Measurements from ENCODE around the gene SH3RF1.

DNA sequence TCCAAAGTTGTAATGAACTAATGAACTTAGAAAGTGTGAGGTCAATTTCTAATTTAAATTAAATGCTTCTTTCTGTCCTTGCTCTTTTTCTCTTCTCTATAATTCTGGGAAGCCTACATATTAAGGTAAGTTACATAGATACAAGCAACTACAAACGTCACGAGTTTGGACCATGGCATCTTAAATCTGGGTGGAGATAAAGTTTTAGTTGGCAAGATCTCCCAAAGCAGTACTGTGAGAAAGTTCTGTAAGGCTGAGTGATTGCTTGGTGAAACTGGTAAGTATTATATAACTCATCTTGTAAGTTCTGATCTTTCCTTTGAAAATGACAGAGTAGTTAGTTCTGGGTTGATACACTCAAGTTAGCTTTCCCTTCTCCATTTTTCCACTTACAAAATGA is 135.0 kb downstream of the SH3RF1 start:
- TF ChIP-seq, protein P1, sequence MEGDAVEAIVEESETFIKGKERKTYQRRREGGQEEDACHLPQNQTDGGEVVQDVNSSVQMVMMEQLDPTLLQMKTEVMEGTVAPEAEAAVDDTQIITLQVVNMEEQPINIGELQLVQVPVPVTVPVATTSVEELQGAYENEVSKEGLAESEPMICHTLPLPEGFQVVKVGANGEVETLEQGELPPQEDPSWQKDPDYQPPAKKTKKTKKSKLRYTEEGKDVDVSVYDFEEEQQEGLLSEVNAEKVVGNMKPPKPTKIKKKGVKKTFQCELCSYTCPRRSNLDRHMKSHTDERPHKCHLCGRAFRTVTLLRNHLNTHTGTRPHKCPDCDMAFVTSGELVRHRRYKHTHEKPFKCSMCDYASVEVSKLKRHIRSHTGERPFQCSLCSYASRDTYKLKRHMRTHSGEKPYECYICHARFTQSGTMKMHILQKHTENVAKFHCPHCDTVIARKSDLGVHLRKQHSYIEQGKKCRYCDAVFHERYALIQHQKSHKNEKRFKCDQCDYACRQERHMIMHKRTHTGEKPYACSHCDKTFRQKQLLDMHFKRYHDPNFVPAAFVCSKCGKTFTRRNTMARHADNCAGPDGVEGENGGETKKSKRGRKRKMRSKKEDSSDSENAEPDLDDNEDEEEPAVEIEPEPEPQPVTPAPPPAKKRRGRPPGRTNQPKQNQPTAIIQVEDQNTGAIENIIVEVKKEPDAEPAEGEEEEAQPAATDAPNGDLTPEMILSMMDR (IDR thresholded peaks at IDR 0.05) = no peak
- no peak for TF ChIP-seq POLR2A (IDR thresholded peaks at IDR 0.05)

Measured in uterus (tissue), 2 donors.